Endothelial cell of umbilical vein (primary cell): ENCODE results near the gene LRRC56. TPM values are rescaled to one million over a fixed set of nuclear protein-coding genes. Genes with fewer than 3 reads are reported as not detected.

Experiments
- BruUV-seq: library from RNA; stranded (reverse); fragments of 400-500 nt; replicated peaks from 2 replicates; lab custom pipeline; 2021; lab: Mats Ljungman, UMichigan
- CTCF ChIA-PET: fragments of 300-600, 350-600 bp; sonication (Branson Sonifier 250); formaldehyde crosslinking; loops from one replicate; lab custom pipeline; 2021; ENCODE audit warnings: antibody characterized with exemption, inconsistent platforms; lab: Charles Lee
- POLR2A ChIA-PET: fragments of 300-600, 350-600 bp; sonication (Branson Sonifier 250); formaldehyde crosslinking; loops from one replicate; lab custom pipeline; 2021; ENCODE audit warnings: antibody characterized with exemption, inconsistent platforms; lab: Charles Lee
- DNase-seq: peaks from one replicate; pipeline ENCODE4 v3.0.0-alpha.2; 2011; ENCODE audit warnings: low read depth, low spot score
- FAIRE-seq: peaks from 2 replicates; lab custom pipeline; 2011; peaks lifted over from hg19 to GRCh38; lab: Jason Lieb, UNC
- H2AFZ ChIP-seq: 2 replicates; pipeline ENCODE4 v1.6.0; 2012; ENCODE audit warnings: low read depth, low read length, control low read depth, inconsistent platforms
- H3K27ac ChIP-seq: 2 replicates; pipeline ENCODE4 v1.5.1; 2011; ENCODE audit warnings: low read depth, mild to moderate bottlenecking, control low read depth, low read length, moderate library complexity; ENCODE audit not compliant: insufficient read depth
- H3K27me3 ChIP-seq, 2 experiments: 2 replicates each; pipeline versions ENCODE4 v1.6.0 to v1.6.1; 2011; ENCODE audit warnings: low read length in 2 of 2, mixed read lengths in 1 of 2; ENCODE audit not compliant: control insufficient read depth in 2 of 2, insufficient read depth in 2 of 2
- H3K36me3 ChIP-seq, 2 experiments: 2 replicates in 1 of 2; 3 replicates in 1 of 2; pipeline ENCODE4 v1.5.1; 2011; ENCODE audit warnings: low read length in 2 of 2, mild to moderate bottlenecking in 1 of 2, moderate library complexity in 1 of 2; ENCODE audit not compliant: control insufficient read depth in 2 of 2, insufficient read depth in 2 of 2; ENCODE audit errors: extremely low read depth in 1 of 2
- H3K4me1 ChIP-seq: 3 replicates; pipeline ENCODE4 v1.5.1; 2011; ENCODE audit warnings: mild to moderate bottlenecking, low read length; ENCODE audit not compliant: control insufficient read depth, insufficient read depth; ENCODE audit errors: extremely low read depth
- H3K4me2 ChIP-seq: 2 replicates; pipeline ENCODE4 v1.6.1; 2011; ENCODE audit warnings: low read length, control low read depth, mixed read lengths; ENCODE audit not compliant: insufficient read depth
- H3K4me3 ChIP-seq, 3 experiments: fragments of 200-600 bp in 1 of 3; sonication (generic), shearing (Covaris generic) in 1 of 3; replicated peaks in 1 of 3; 2 replicates each; pipeline ENCODE4 v1.5.1; 2011 to 2016; ENCODE audit warnings: control low read depth in 3 of 3, low read length in 3 of 3, mild to moderate bottlenecking in 2 of 3, inconsistent platforms in 1 of 3, low read depth in 1 of 3, moderate library complexity in 1 of 3; ENCODE audit not compliant: insufficient read depth in 1 of 3
- H3K79me2 ChIP-seq: 2 replicates; pipeline ENCODE4 v1.6.0; 2012; ENCODE audit warnings: low read length, inconsistent platforms; ENCODE audit not compliant: control insufficient read depth, insufficient read depth
- H3K9ac ChIP-seq: replicated peaks from 2 replicates; pipeline ENCODE3; 2011; ENCODE audit warnings: low read length, control low read depth; ENCODE audit not compliant: insufficient read depth; ENCODE audit errors: extremely low read depth
- H3K9me1 ChIP-seq: replicated peaks from 3 replicates; pipeline ENCODE4 v1.6.0; 2011; ENCODE audit warnings: mild to moderate bottlenecking, low read length; ENCODE audit not compliant: control insufficient read depth, insufficient read depth; ENCODE audit errors: extremely low read depth
- H3K9me3 ChIP-seq: replicated peaks from 2 replicates; pipeline ENCODE4 v1.5.1; 2012; ENCODE audit warnings: low read length, inconsistent platforms; ENCODE audit not compliant: control insufficient read depth, insufficient read depth
- H4K20me1 ChIP-seq: replicated peaks from 2 replicates; pipeline ENCODE3; 2011; ENCODE audit warnings: mild to moderate bottlenecking, low read length; ENCODE audit not compliant: control insufficient read depth, insufficient read depth; ENCODE audit errors: extremely low read depth
- EZH2 ChIP-seq: IDR thresholded peaks from 2 replicates; pipeline ENCODE4 v1.6.1; 2012; ENCODE audit warnings: borderline replicate concordance, low read depth, mild to moderate bottlenecking, moderate library complexity, low read length, inconsistent platforms; ENCODE audit not compliant: severe bottlenecking
- FOS ChIP-seq: IDR thresholded peaks from 2 replicates; pipeline ENCODE4 v1.6.1; 2011; ENCODE audit warnings: mild to moderate bottlenecking, low read length, moderate library complexity, borderline replicate concordance; ENCODE audit not compliant: insufficient read depth
- GATA2 ChIP-seq: IDR thresholded peaks from 2 replicates; pipeline ENCODE4 v1.7.0; 2011; ENCODE audit warnings: low read depth, mild to moderate bottlenecking, moderate library complexity, mixed read lengths, low read length; ENCODE audit not compliant: insufficient read length, insufficient read depth
- JUN ChIP-seq: IDR thresholded peaks from 2 replicates; pipeline ENCODE4 v1.6.1; 2011; ENCODE audit warnings: borderline replicate concordance, low read depth; ENCODE audit not compliant: insufficient read length, insufficient read depth
- MYC ChIP-seq: IDR thresholded peaks from one replicate; pipeline ENCODE4 v1.6.1; 2011; ENCODE audit warnings: mild to moderate bottlenecking, low read depth, low read length
- POLR2A ChIP-seq: IDR thresholded peaks from 2 replicates; pipeline ENCODE4 v1.6.1; 2012; ENCODE audit warnings: low read depth, mild to moderate bottlenecking, control low read depth, low read length
- POLR2AphosphoS5 ChIP-seq: IDR thresholded peaks from 2 replicates; pipeline ENCODE4 v1.6.1; 2012; ENCODE audit warnings: low read depth, mild to moderate bottlenecking, control low read depth, low read length, moderate library complexity; ENCODE audit not compliant: insufficient read depth
- dilution Hi-C: fragments of 300-500 bp; cut with MboI; formaldehyde crosslinking; loops from one replicate; pipeline ENCODE4 v1.15.0; 2019; ENCODE audit warnings: low sequenced_read_pairs; ENCODE audit not compliant: extremely low pct_ligation_motif_present
- intact Hi-C: fragments of 100-400 bp; cut with micrococcal nuclease; formaldehyde crosslinking; loops from one replicate; pipeline ENCODE4 v1.10.0; 2022
- polyA plus RNA-seq, 4 experiments: library from polyadenylated mRNA; depleted of rRNA in 3 of 4; stranded (reverse) in 3 of 4; unstranded in 1 of 4; fragments of >200 nt; gene quantifications; 2 replicates each; pipeline versions ENCODE4 v1.2.1 to v1.2.3, GENCODE V29; 2011 to 2012; ENCODE audit warnings: missing spikeins in 1 of 4
- total RNA-seq: library from RNA; stranded (reverse); gene quantifications from 2 replicates; pipeline ENCODE4 v1.2.3, GENCODE V29; 2021
- TF ChIP-seq, protein P1 (sequence below), 2 donors: IDR thresholded peaks; 1 replicate in 1 of 2; 2 replicates in 1 of 2; pipeline ENCODE4 v1.5.1; 2011; ENCODE audit warnings: low read length in 2 of 2, mild to moderate bottlenecking in 2 of 2, moderate library complexity in 2 of 2, control low read depth in 1 of 2, inconsistent platforms in 1 of 2, low read depth in 1 of 2; ENCODE audit not compliant: insufficient read depth in 1 of 2; ENCODE audit errors: extremely low read depth in 1 of 2
- TF ChIP-seq, protein P2 (sequence below): IDR thresholded peaks from 2 replicates; pipeline ENCODE4 v1.6.1; 2011; ENCODE audit not compliant: insufficient read depth, insufficient read length

Gene LRRC56
- total and polyA plus RNA-seq, 2 donors (not counting 3 experiments of a cell fraction or from before 2014, with no cell fraction given) = 0.47 to 0.55 TPM

DNA sequence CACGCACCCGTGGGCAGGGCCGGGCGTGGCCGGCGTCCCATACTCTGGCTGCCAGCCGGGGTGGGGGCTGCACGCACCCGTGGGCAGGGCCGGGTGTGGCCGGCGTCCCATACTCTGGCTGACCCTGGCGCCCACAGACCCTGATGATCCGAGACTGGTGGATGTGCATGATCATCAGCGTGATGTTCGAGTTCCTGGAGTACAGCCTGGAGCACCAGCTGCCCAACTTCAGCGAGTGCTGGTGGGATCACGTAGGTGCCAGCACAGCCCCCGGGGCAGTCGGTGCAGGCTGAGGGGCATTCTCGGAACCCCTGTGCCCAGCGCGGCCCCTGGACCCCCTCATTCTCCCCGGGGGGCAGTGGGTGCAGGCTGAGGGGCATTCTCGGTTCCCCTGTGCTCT, 49.3 kb upstream of the LRRC56 start:
- ChIA-PET CTCF (no interaction called here), POLR2A (no interaction called here)
- no peak for TF ChIP-seq GATA2
- TF ChIP-seq POLR2AphosphoS5 = no peak
- TF ChIP-seq, protein P1, sequence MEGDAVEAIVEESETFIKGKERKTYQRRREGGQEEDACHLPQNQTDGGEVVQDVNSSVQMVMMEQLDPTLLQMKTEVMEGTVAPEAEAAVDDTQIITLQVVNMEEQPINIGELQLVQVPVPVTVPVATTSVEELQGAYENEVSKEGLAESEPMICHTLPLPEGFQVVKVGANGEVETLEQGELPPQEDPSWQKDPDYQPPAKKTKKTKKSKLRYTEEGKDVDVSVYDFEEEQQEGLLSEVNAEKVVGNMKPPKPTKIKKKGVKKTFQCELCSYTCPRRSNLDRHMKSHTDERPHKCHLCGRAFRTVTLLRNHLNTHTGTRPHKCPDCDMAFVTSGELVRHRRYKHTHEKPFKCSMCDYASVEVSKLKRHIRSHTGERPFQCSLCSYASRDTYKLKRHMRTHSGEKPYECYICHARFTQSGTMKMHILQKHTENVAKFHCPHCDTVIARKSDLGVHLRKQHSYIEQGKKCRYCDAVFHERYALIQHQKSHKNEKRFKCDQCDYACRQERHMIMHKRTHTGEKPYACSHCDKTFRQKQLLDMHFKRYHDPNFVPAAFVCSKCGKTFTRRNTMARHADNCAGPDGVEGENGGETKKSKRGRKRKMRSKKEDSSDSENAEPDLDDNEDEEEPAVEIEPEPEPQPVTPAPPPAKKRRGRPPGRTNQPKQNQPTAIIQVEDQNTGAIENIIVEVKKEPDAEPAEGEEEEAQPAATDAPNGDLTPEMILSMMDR (IDR thresholded peaks at IDR 0.05; ENCODE audit: extremely low read depth in 1 of 2, insufficient read depth in 1 of 2, low read depth in 1 of 2, low read length in 2 of 2) = no peak
- no peak for TF ChIP-seq POLR2A
- TF ChIP-seq EZH2 = no peak
- no peak for TF ChIP-seq FOS
- TF ChIP-seq MYC = no peak
- TF ChIP-seq, protein P2, sequence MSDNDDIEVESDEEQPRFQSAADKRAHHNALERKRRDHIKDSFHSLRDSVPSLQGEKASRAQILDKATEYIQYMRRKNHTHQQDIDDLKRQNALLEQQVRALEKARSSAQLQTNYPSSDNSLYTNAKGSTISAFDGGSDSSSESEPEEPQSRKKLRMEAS = no peak
- TF ChIP-seq JUN = no peak
- Histone ChIP-seq H3K9me1 (no peaks in the 10 kb centered on the region), H3K27me3 (no peaks in the 10 kb centered on the region), H3K9ac (no peak overlapping the region), H3K79me2 (peaks cover 4% of the 10 kb centered on the region), H3K4me1 (no peaks in the 10 kb centered on the region), H3K27ac (no peak overlapping the region), H3K4me2 (no peak overlapping the region), H3K36me3 (peaks cover 2 to 17% of the 10 kb centered on the region in 2 experiments), H2AFZ (no peak overlapping the region), H3K4me3 (no peak overlapping the region), H4K20me1 (no peaks in the 10 kb centered on the region), H3K9me3 (no peaks in the 10 kb centered on the region)
- FAIRE-seq (no peak), DNase-seq (no peak)
- intact Hi-C loops = no loop called here
- dilution Hi-C loops = no loop called here
- no TSS peak for BruUV-seq
